ENCODE measurements around the gene DCAF7.

The DCAF7 gene

GRCh38 chr17:63549946-63550816 is at the start of gene DCAF7:
TSS of gene DCAF7 (plus strand) at chr17:63550477. CDS start at chr17:63550678, 201 bp downstream.
- DNase-seq, result peak; percentile 100

DNA sequence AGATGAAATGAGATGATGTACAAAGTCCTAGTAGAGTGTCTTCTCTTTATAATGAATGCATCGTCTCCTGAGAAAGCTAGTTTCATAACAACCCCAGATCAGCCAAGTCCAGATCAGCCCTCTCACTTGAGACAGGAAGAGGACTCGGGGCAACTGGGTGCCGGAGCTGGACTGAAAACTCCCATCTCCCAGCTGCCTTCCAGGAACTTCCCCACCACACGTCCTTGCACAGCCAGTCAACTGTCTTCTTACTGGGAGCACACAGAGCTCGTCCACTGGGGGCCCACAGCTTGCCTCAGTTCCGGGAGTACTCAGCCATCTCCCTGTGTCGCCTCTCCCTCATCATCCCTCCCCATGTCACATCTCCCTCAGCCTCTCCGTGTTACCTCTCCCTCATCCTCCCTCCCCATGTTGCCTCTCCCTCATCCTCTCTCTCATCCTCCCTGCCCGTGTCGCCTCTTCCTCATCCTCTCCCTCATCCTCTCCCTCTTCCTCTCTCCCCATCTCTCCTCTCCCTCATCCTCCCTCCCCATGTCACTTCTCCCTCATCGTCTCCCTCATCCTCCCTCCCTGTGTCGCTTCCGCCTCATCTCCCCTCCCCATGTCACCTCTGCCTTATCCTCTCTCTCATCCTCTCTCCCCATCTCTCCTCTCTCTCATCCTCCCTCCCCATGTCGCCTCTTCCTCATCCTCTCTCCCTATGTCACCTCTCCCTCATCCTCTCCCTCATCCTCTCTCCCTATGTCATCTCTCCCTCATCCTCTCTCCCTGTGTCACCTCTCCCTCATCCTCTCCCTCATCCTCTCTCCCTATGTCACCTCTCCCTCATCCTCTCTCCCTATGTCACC is 49.5 kb upstream of the DCAF7 start:
- no peak for DNase-seq

DNA sequence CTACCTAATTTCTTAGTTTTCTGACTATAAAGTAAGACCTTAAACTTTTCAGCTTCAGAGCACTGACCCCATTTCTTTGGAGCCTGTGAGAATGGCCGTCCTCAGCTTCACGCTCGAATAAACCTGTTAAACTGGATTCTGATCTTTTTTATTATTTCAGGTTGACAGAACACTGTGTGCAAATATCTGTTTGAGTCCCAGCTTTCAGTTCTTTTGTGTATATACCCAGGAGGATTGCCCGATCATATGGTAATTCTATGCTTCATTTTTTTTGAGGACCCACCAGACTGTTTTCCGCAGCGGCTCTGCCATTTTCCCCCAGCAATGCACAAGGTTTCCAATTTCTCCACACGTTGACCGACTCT is 47.0 kb upstream of the DCAF7 start:
- DNase-seq, result no peak

GRCh38 chr17:63504261-63504660 is 46.0 kb upstream of the DCAF7 start:
- no peak for DNase-seq

DNA sequence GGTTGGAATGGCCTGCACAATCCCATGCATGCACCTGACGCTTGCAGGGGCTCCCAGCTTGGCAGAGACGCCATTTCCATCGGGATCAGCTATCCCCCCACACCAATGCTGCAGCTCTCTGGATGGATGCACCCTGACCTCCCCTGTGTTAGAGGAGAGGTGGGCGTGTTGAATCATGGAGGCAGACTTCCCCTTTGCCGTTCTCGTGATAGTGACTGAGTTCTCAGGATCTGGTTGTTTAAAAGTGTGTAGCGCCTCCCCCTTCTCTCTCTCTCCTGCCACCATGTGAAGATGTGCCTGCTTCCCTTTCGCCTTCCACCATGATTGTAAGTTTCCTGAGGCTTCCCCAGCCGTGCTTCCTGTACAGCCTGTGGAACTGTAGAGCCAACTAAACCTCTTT is 44.9 kb upstream of the DCAF7 start:
- DNase-seq, result no peak

- DNase-seq, result no peak
Observed at GRCh38 chr17:63506627-63507026, 43.6 kb upstream of the DCAF7 start.

DNA sequence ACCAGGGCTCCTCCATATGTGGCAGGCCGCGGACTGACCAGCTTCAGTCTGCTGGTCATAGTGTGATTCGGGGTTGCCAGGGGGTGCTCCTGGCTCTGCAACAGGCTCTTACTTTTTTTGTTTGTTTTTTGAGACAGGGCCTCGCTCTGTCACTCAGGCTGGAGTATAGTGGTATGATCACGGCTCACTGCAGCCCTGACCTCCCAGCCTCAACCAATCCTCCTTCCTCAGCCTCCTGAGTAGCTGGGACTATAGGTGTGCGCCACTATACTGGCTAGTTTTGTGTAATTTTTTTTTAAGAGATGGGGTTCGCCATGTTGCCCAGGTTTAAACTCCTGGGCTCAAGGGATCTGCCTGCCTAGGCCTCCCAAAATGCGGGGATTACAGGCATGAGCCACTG is 38.9 kb upstream of the DCAF7 start:
- no peak for DNase-seq

GRCh38 chr17:63512388-63512787 is 37.9 kb upstream of the DCAF7 start:
- no peak for DNase-seq

- no peak for DNase-seq
Observed at GRCh38 chr17:63512896-63513644, 37.2 kb upstream of the DCAF7 start.

GRCh38 chr17:63514477-63514876 is 35.8 kb upstream of the DCAF7 start:
- DNase-seq, result no peak

DNA sequence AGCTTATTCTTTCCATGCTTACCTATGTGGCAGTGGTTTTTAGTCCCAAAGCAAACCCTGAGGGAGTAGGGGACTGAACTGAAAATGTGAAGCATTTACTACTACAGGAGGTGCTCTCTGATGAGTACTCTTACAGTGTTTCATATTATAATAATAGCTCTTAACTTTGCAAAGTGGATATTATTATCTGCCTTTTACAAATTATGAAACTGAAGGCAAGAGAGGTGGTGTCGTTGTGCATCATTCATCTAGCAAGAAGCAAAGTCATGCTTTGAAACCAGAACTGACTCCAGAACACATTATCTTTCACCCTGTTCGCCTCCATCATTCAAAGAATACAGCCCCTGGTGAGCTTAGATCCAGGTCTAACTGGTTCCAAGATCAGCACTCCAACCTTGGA is 35.3 kb upstream of the DCAF7 start:
- DNase-seq, result no peak

- no peak for DNase-seq
Observed at GRCh38 chr17:63515426-63515825, 34.9 kb upstream of the DCAF7 start.

DNA sequence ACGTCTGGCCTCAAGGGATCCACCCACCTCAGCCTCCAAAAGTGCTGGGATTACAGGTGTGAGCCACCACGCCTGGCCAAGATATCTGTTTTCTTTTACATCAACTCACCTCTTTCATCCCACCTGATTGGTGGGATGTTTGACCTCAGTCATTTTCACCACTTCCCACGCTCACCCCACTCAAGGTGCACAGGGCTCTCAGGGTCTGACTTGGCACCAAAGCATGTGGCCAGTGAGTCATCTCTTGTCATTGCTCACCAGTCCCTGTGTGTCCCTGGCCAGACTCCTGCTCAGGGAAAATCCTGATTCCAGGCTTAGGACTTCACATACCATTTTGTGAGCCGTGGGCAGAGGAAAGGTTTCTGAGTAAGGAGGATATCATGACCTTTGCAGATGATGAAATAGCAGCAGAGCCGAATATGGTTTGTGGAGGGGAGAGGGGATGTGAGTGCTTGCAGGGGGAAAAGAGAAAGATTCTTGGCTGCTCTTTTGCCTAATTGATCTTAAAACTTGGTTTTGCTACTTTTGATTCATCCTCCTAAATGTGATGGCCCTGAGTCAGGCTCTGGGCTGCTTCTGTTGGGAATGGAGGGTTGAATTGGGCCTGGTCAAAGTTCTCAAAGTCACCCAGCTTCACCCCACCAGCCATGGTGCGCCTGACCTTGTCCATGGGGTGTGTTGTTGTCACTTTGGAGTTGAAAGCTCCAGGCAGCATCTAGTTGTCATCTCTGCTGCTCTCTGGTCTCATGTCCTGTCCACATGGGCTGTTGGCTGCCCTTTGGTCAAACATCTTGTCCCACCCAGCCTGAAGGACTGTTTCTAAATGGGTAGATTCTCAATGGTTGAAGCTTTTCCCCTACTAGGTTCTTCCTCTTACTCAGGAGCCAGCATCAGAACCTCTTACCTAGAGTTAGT is 33.1 kb upstream of the DCAF7 start:
- peak; percentile 58 for DNase-seq

GRCh38 chr17:63517825-63518534 is 32.3 kb upstream of the DCAF7 start:
- no peak for DNase-seq

DNA sequence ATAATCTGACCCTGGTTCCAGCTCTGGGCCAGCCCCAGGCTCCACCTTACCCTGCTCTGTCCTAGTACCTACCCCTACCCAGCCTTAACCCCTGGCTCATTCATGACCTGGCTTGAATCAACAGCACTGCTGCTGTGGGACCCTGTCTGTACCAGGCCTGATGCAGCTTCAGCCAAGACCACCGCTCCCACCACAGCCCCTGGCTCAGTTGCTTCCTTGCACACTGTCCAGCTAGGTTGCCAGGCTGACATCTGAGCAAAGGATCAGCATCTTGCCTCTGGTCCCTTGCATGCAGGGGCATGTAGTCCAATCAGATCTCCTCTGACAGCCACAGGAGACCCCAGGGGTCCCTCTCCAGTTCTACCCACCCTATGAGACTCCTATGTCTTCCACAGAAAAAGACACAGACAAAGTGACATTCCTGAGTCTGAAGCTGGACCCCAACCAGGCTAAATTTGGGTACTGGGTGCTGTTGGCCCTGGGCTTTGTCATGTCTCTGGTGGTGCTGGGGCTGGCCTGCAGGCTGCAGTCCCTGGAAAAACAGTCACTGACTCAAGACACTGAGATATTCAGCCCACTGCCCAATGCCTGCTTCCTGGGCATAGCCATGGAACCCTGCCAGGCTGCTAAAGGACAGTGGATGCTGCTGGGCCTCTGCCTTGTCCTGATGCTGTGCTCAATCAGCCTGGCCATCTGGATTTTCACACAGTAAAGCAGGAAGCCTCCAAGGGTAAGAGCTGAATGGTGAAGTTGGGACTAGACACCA is 31.0 kb upstream of the DCAF7 start:
- DNase-seq, result no peak

GRCh38 chr17:63519972-63520882 is 30.1 kb upstream of the DCAF7 start:
- DNase-seq, result no peak

DNA sequence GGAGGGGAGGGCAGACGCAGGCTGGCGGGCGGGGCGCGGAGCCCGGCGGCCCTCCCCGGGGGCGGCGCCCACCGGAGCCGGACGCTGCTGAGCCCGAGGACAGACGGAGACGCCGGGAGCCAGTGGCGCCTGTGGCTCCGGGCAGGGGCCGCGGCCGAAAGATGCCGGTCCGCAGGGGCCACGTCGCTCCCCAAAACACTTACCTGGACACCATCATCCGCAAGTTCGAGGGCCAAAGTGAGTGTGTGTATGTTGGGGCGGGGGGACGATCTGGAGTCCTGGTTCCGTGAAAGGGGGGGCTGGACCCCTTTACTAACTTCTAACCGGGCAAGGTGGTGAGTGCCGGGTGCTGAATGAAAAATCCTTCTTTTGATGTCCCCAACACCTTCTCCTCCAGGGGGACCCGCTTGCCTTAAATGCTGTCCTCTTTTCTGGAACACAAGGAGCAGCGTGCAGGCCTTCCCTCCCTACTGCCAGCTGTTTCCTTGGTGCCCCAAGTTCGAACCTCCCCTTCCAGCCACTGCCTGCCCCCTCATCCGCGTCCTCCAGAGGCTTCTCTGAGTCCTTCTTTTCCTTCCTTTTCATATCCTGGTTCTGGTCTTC is 26.9 kb upstream of the DCAF7 start, which contains the start of gene KCNH6:
Gene KCNH6 (plus strand): TSS at position 106 of the 603 bp plus-strand sequence. CDS start 56 bp downstream, at position 162.
- DNase-seq, result no peak

DNA sequence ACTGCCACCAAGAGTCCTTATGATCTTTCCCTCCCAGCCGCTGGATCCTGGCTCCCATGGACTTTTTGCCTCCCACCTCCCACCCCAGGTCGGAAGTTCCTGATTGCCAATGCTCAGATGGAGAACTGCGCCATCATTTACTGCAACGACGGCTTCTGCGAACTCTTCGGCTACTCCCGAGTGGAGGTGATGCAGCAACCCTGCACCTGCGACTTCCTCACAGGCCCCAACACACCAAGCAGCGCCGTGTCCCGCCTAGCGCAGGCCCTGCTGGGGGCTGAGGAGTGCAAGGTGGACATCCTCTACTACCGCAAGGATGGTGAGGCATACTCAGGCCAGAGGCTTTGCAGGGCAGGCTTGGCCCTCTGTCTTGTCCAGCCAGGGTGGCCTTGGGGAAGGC is 26.2 kb upstream of the DCAF7 start:
- no peak for DNase-seq
